Activated CD4-positive, alpha-beta memory T cell treated with anti-CD3 and anti-CD28 coated beads, Interleukin-2, amount 10 ng/mL, durations not matched to agents 7 days and 5 days (primary cell): ENCODE measurements around the gene AUNIP. TPM values are rescaled to one million over a fixed set of nuclear protein-coding genes. Genes with fewer than 3 reads are reported as not detected.

ENCODE experiments used
- CTCF ChIA-PET: fragments of 350-600 bp; sonication (Branson Sonifier 250); formaldehyde crosslinking; loops from one replicate; lab custom pipeline; 2021; ENCODE audit warnings: antibody characterized with exemption, inconsistent platforms; lab: Charles Lee
- POLR2A ChIA-PET: fragments of 350-600 bp; sonication (Branson Sonifier 250); formaldehyde crosslinking; loops from one replicate; lab custom pipeline; 2021; ENCODE audit warnings: antibody characterized with exemption; lab: Charles Lee
- DNase-seq: peaks from one replicate; pipeline ENCODE4 v3.0.0-alpha.2; 2020
- H3K27ac Mint-ChIP-seq: one replicate; pipeline ENCODE4 v1.8.0; 2021; ENCODE audit warnings: mild to moderate bottlenecking, mixed read lengths
- H3K27me3 Mint-ChIP-seq: one replicate; pipeline ENCODE4 v1.8.0; 2021; ENCODE audit warnings: mixed read lengths
- H3K36me3 Mint-ChIP-seq: one replicate; pipeline ENCODE4 v1.8.0; 2021; ENCODE audit warnings: low read depth, mixed read lengths
- H3K4me1 Mint-ChIP-seq: one replicate; pipeline ENCODE4 v1.8.0; 2021; ENCODE audit warnings: mixed read lengths
- H3K4me3 Mint-ChIP-seq: one replicate; pipeline ENCODE4 v1.8.0; 2021; ENCODE audit warnings: mild to moderate bottlenecking, mixed read lengths
- H3K9me3 Mint-ChIP-seq: one replicate; pipeline ENCODE4 v1.8.0; 2021; ENCODE audit warnings: mixed read lengths
- total RNA-seq, 2 experiments: library from RNA; stranded (reverse); gene quantifications; one replicate each; pipeline ENCODE4 v1.2.3, GENCODE V29; 2021

Gene AUNIP
- total RNA-seq, 2 experiments from 2014 or later, result 5.2 to 5.4 TPM

- DNase-seq, result no peak
- H3K4me1 Mint-ChIP-seq, result peaks cover 7% of the 10 kb centered on the region
- H3K4me3 Mint-ChIP-seq, result no peak overlapping the region
- H3K27me3 Mint-ChIP-seq, result peaks cover 13% of the 10 kb centered on the region
- POLR2A ChIA-PET, result interaction anchor here (0.8 kb wide), 1 partner anchor 21 kb away, joined by 3 read pairs; no protein-coding TSS in a partner anchor
- H3K9me3 Mint-ChIP-seq, result no peaks in the 10 kb centered on the region
- no peak overlapping the region for H3K27ac Mint-ChIP-seq
- H3K36me3 Mint-ChIP-seq, result no peaks in the 10 kb centered on the region
- CTCF ChIA-PET, result interaction anchor here (1.5 kb wide), 1 partner anchor 23 kb away, joined by 5 read pairs; no protein-coding TSS in a partner anchor
These were observed 12.6 kb upstream of the AUNIP start for GRCh38 chr1:25871704-25872494.

DNA sequence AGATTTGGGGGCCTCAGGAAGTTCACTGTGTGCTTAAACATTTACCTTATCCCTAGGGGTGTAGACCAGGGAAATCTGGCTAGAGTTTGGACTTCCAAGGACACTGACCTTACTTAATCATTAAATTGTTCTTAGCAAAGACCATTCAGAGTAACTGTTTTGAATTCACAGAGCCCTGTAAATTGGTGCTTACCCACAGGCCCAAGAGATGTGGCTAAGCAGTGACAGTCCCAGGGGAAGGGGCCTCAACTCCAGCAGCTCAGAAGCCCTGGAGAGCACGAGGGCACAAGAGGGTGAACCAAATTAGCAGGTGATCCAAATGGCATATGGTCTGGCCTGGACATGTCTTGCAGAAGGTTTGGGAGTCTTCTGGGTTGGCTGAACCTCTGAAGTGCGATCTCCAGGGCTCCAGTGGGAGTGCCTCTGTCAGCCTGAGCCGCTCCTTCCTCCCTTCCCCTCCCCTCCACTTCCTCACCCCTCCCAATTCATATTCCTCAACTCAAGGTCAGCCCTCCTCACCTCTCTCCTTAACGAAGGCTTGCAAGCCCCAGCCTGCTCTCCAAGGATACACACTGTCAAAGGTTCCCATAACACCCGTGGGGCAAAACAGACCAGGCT lies 11.9 kb upstream of the AUNIP start:
- no peaks in the 10 kb centered on the region for H3K36me3 Mint-ChIP-seq
- H3K9me3 Mint-ChIP-seq, result no peaks in the 10 kb centered on the region
- H3K27me3 Mint-ChIP-seq, result peaks cover 6% of the 10 kb centered on the region
- POLR2A ChIA-PET, result interaction anchor here (0.6 to 1.5 kb wide), 3 partner anchors 11 to 256 kb away, joined by 3 to 5 read pairs (median 3); no protein-coding TSS in a partner anchor
- no peak overlapping the region for H3K4me3 Mint-ChIP-seq
- no peak overlapping the region for H3K27ac Mint-ChIP-seq
- H3K4me1 Mint-ChIP-seq, result peaks cover 7% of the 10 kb centered on the region
- CTCF ChIA-PET, result interaction anchor here (1.5 kb wide), 1 partner anchor 24 kb away, joined by 5 read pairs; no protein-coding TSS in a partner anchor
- DNase-seq, result no peak

- POLR2A ChIA-PET, result interaction anchor here (0.6 to 1.5 kb wide), 2 partner anchors 10 to 256 kb away, joined by 3 to 5 read pairs; no protein-coding TSS in a partner anchor
- CTCF ChIA-PET, result interaction anchor here (1.5 kb wide), 1 partner anchor 25 kb away, joined by 5 read pairs; no protein-coding TSS in a partner anchor
- Mint-ChIP-seq H3K4me3 (no peak overlapping the region), H3K9me3 (no peaks in the 10 kb centered on the region), H3K27me3 (peaks cover 2% of the 10 kb centered on the region), H3K27ac (no peak overlapping the region), H3K4me1 (peaks cover 5% of the 10 kb centered on the region), H3K36me3 (no peaks in the 10 kb centered on the region)
- DNase-seq, result no peak
These were observed 11.4 kb upstream of the AUNIP start for GRCh38 chr1:25870614-25871013.

DNA sequence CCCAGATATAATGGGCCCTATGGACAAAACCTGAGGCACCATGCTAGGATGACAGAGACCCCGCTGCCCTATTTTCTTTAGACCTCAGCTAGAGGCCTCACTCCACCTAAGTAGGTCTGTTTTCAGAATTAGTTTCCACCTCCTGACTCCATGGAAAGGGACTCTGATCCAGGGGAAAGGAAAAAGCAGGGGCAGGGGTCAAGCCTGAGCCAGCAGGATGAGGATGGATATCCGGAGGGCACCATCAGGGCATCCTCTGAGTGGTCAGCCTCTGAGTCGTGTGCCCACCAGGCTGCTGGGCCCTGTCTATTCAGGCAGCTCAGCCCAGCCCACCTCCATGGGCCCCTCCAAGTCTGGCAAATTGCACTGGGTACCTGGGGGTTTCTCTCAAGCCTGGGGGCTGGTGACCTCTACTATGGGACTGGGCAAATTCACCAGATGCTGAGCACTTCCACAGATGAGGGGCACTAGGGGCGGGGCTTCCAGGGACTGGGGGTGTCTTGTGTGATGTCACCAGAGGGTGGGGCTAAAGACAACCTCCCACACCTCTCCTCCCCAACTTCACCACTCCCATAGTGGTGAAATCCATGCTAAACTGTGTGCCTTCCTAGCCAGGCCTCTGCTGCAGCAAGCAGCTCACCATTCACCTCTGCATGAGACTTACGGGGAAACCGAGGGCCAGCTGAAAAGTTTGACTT lies 10.8 kb upstream of the AUNIP start:
- no peak for DNase-seq
- Mint-ChIP-seq H3K36me3 (no peaks in the 10 kb centered on the region), H3K4me1 (peaks cover 4% of the 10 kb centered on the region), H3K4me3 (no peak overlapping the region), H3K27me3 (peaks cover 2% of the 10 kb centered on the region), H3K9me3 (no peaks in the 10 kb centered on the region), H3K27ac (no peak overlapping the region)
- POLR2A ChIA-PET, result interaction anchor here (1.5 to 1.9 kb wide), 2 partner anchors 10 to 128 kb away, joined by 5 read pairs; partner anchors contain the start of gene PAFAH2
- CTCF ChIA-PET, result interaction anchor here (1.5 kb wide), 1 partner anchor 25 kb away, joined by 5 read pairs; no protein-coding TSS in a partner anchor

- Mint-ChIP-seq H3K9me3 (no peaks in the 10 kb centered on the region), H3K36me3 (no peaks in the 10 kb centered on the region), H3K27ac (no peak overlapping the region), H3K27me3 (no peaks in the 10 kb centered on the region), H3K4me1 (no peaks in the 10 kb centered on the region), H3K4me3 (no peak overlapping the region)
- CTCF ChIA-PET, result no interaction called here
- no peak for DNase-seq
- POLR2A ChIA-PET, result no interaction called here
These were observed 8.1 kb upstream of the AUNIP start for GRCh38 chr1:25867210-25867991.

GRCh38 chr1:25866288-25866687 lies 7.0 kb upstream of the AUNIP start:
- peaks cover 3% of the 10 kb centered on the region for H3K4me1 Mint-ChIP-seq
- H3K27ac Mint-ChIP-seq, result no peak overlapping the region
- no peak overlapping the region for H3K4me3 Mint-ChIP-seq
- no peaks in the 10 kb centered on the region for H3K27me3 Mint-ChIP-seq
- H3K9me3 Mint-ChIP-seq, result no peaks in the 10 kb centered on the region
- POLR2A ChIA-PET, result no interaction called here
- CTCF ChIA-PET, result no interaction called here
- H3K36me3 Mint-ChIP-seq, result no peaks in the 10 kb centered on the region
- no peak for DNase-seq

GRCh38 chr1:25864434-25864833 lies 5.2 kb upstream of the AUNIP start:
- CTCF ChIA-PET, result interaction anchor here (0.9 kb wide), 1 partner anchor 33 kb away, joined by 4 read pairs; no protein-coding TSS in a partner anchor
- no peak overlapping the region for H3K27ac Mint-ChIP-seq
- POLR2A ChIA-PET, result no interaction called here
- H3K27me3 Mint-ChIP-seq, result no peaks in the 10 kb centered on the region
- H3K36me3 Mint-ChIP-seq, result no peaks in the 10 kb centered on the region
- peaks cover 13% of the 10 kb centered on the region for H3K4me1 Mint-ChIP-seq
- DNase-seq, result no peak
- H3K4me3 Mint-ChIP-seq, result no peak overlapping the region
- H3K9me3 Mint-ChIP-seq, result no peaks in the 10 kb centered on the region

DNA sequence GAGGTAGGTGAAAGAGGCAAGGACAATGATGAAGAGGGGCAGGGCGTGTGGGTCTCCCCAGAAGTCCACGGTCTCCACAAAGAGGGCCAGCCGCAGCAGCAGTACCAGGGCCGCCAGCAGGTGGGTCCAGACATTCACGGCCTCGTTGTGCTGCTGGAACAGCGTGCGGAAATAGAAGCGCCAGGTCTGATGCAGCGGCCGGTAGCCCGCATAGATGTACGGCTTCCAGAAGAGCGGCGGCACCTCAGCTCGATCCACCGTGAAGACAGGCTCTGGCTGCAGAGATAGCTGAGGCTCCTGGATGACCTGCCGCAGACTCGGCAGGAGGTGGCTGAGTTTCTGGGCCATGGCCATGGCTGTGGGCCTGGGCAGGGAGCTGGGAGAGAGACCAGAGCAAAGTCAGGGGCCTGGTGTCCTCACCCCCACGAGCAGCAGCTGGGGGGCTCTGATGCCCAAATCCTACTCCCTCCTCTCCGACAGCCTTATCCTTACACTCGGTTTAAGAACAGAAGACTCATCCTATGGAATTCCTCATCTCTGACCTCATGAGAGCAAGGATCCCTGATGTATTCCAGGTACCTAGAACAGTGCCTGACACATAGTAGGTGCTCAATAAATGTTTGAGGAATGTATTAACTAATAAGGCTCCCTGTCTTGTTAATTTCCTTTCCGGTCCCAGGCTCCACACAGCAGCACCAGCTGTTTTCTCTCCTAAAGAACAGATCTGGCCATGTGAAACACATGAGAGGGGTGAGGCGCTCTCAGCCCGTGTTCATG lies 4.4 kb upstream of the AUNIP start:
- Mint-ChIP-seq H3K27me3 (no peaks in the 10 kb centered on the region), H3K4me1 (peaks cover 18% of the 10 kb centered on the region), H3K4me3 (no peak overlapping the region), H3K36me3 (no peaks in the 10 kb centered on the region), H3K27ac (no peak overlapping the region), H3K9me3 (no peaks in the 10 kb centered on the region)
- POLR2A ChIA-PET, result no interaction called here
- DNase-seq, result no peak
- CTCF ChIA-PET, result no interaction called here

GRCh38 chr1:25862785-25863485 lies 3.7 kb upstream of the AUNIP start:
- Mint-ChIP-seq H3K9me3 (no peaks in the 10 kb centered on the region), H3K4me3 (no peak overlapping the region), H3K36me3 (no peaks in the 10 kb centered on the region), H3K4me1 (peaks cover 24% of the 10 kb centered on the region), H3K27me3 (no peaks in the 10 kb centered on the region), H3K27ac (no peak overlapping the region)
- ChIA-PET POLR2A (interaction anchor here (1.2 kb wide), 1 partner anchor 10 kb away, joined by 3 read pairs; no protein-coding TSS in a partner anchor), CTCF (no interaction called here)
- no peak for DNase-seq

DNA sequence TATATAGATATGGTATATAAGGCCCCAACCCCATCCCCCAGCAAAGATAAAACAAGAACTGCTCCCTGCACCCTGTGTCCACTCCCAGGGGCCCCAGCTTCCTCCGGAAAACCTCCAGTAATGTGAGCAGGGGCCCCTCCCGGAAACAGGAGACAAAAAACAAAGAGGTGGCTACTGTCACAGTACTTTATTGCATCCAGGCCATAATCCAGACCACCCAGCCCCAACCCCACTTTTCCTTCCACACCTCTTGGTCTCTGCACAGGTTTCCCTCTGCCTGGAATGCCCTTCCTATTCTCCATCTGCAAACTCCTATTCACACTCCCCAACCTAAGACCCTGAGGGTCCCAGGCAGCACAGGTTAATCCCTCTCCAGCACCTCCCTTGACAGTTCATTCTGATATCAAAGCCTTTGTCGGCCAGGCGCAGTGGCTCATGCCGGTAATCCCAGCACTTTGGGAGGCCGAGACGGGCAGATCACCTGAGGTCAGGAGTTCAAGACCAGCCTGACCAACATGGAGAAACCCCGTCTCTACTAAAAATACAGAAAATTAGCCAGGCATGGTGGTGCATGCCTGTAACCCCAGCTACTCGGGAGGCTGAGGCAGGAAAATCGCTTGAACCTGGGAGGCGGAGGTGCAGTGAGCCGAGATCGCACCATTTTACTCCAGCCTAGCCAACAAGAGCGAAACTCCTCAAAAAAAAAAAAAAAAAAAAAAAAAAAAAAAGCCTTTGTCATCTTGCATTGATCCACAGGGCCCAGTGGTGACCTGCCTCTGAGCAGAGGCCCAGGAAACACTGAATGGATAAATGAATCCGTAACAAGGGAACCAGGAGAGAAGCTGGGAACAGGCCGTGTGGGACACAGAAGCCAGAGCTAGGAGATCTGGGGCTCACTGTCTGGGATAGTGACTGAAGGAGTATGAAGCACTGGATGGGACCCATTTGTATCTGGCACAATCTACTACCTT lies 2.3 kb upstream of the AUNIP start:
- no peaks in the 10 kb centered on the region for H3K27me3 Mint-ChIP-seq
- H3K27ac Mint-ChIP-seq, result peak overlapping the region; percentile 16
- H3K4me3 Mint-ChIP-seq, result no peak overlapping the region
- ChIA-PET CTCF (interaction anchor here (0.5 kb wide), 1 partner anchor 454 kb away, joined by 3 read pairs; no protein-coding TSS in a partner anchor), POLR2A (interaction anchor here (0.8 to 1.9 kb wide), 3 partner anchors 9 to 21 kb away, joined by 3 to 4 read pairs (median 3); partner anchors contain the start of gene PAQR7)
- no peaks in the 10 kb centered on the region for H3K36me3 Mint-ChIP-seq
- H3K4me1 Mint-ChIP-seq, result peaks cover 24% of the 10 kb centered on the region
- no peak for DNase-seq
- no peaks in the 10 kb centered on the region for H3K9me3 Mint-ChIP-seq
